Chondrocyte (in vitro differentiated cells): ENCODE measurements around the gene NOD2. TPM values are rescaled to one million over a fixed set of nuclear protein-coding genes. Genes with fewer than 3 reads are reported as not detected.

Experiments
- DNase-seq: peaks from one replicate; pipeline ENCODE4 v3.0.0; 2021; ENCODE audit warnings: mixed read lengths, low spot score
- H3K27ac Mint-ChIP-seq: one replicate; pipeline ENCODE4 v1.8.0; 2021; ENCODE audit warnings: mild to moderate bottlenecking, moderate library complexity, mixed read lengths; ENCODE audit not compliant: unreplicated experiment
- H3K27me3 Mint-ChIP-seq: 2 replicates; pipeline ENCODE4 v1.8.0; 2021; ENCODE audit warnings: low read depth, mixed read lengths
- H3K36me3 Mint-ChIP-seq: 2 replicates; pipeline ENCODE4 v1.8.0; 2021; ENCODE audit warnings: low read depth, mixed read lengths
- H3K4me1 Mint-ChIP-seq: 2 replicates; pipeline ENCODE4 v1.8.0; 2021; ENCODE audit warnings: low read depth, mild to moderate bottlenecking, mixed read lengths
- H3K4me3 Mint-ChIP-seq: one replicate; pipeline ENCODE4 v1.8.0; 2021; ENCODE audit warnings: mild to moderate bottlenecking, moderate library complexity, mixed read lengths; ENCODE audit not compliant: unreplicated experiment
- H3K9me3 Mint-ChIP-seq: 2 replicates; pipeline ENCODE4 v1.8.0; 2021; ENCODE audit warnings: low read depth, mixed read lengths
- total RNA-seq: library from RNA; stranded (reverse); gene quantifications from 3 replicates; pipeline ENCODE4 v1.2.1, GENCODE V29; 2021
- TF ChIP-seq, protein P1 (sequence below): fragments of 200-600 bp; sonication (generic); IDR thresholded peaks from 2 replicates; pipeline ENCODE4 v1.5.0; 2021; ENCODE audit warnings: antibody characterized with exemption, mild to moderate bottlenecking, moderate library complexity

Gene NOD2
- total RNA-seq, 1 donor from 2014 or later: 0.05 TPM

DNA sequence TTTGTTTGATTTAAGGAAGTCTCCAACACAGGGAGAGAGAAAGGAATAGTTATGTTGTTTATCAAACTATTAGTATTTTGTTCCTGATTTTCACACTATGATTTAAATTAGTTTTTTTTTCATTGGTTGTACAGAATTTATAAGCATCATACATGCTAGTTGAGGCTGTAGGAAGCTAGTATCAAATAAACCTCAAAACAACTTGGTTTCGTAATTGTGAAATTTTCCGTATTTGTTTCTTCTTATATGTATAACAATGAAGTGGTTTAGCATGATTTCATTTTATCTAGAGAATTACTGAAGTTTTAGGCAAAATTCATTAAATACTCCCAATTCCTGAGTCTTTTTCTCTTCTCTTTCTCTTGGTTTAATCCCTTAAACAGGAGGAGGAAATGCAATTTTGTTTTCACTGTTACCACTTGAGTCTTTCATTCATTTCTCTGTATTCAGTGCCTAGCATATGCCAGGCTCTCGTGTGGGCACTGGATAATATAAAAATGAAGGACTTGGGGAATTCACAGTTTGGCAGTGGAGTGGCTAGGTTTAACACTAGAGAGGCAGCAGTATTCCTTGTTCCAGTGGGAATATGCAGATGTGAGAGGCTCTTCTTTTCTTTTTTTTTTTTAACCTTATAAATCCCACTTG lies 50.3 kb downstream of the NOD2 start:
- Mint-ChIP-seq H3K27ac (peak overlapping the region; percentile 27), H3K4me3 (no peak overlapping the region), H3K36me3 (peaks cover 3% of the 10 kb centered on the region), H3K27me3 (peaks cover 2% of the 10 kb centered on the region), H3K4me1 (peaks cover 32% of the 10 kb centered on the region), H3K9me3 (no peaks in the 10 kb centered on the region)
- no peak for DNase-seq
- TF ChIP-seq, protein P1, sequence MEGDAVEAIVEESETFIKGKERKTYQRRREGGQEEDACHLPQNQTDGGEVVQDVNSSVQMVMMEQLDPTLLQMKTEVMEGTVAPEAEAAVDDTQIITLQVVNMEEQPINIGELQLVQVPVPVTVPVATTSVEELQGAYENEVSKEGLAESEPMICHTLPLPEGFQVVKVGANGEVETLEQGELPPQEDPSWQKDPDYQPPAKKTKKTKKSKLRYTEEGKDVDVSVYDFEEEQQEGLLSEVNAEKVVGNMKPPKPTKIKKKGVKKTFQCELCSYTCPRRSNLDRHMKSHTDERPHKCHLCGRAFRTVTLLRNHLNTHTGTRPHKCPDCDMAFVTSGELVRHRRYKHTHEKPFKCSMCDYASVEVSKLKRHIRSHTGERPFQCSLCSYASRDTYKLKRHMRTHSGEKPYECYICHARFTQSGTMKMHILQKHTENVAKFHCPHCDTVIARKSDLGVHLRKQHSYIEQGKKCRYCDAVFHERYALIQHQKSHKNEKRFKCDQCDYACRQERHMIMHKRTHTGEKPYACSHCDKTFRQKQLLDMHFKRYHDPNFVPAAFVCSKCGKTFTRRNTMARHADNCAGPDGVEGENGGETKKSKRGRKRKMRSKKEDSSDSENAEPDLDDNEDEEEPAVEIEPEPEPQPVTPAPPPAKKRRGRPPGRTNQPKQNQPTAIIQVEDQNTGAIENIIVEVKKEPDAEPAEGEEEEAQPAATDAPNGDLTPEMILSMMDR: no peak

DNA sequence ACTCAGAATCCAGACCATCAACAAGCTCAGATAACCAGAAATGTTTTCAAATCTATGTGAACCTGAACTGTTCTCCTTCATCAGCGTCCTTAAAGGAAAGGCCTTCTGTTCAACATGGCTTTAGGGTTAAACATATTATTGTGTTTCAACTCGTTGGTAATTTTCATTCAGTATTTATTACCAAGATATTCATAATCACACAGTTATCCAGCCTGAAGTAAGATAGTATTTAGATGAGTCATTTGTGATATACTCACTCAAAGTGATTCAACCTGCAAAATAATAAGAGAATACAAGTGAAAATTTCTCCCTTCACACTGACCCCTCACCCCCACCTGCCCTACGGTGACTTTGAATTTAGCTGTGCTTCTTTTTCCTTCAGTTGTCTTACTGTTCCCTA lies 51.5 kb downstream of the NOD2 start:
- peaks cover 7% of the 10 kb centered on the region for H3K36me3 Mint-ChIP-seq
- H3K4me1 Mint-ChIP-seq: peaks cover 32% of the 10 kb centered on the region
- peak overlapping the region; percentile 60 for H3K27ac Mint-ChIP-seq
- DNase-seq: no peak
- H3K27me3 Mint-ChIP-seq: no peaks in the 10 kb centered on the region
- H3K4me3 Mint-ChIP-seq: no peak overlapping the region
- TF ChIP-seq, protein P1: no peak
- H3K9me3 Mint-ChIP-seq: no peaks in the 10 kb centered on the region

DNA sequence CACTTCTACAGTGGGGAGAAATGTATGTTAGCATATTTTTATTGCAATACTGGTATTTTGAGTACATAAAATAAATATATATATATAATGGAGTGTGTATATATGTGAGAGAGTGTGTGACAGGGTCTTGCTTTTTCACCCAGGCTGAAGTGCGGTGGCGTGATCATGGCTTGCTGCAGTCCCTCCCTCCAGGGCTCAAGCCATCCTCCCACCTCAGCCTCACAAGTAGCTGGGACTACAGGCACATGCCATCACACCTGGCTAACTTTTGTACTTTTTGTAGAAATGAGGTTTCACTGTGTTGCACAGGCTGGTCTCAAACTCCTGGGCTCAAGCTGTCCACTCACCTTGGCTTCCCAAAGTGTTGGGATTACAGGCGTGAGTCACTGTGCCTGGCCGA lies 52.5 kb downstream of the NOD2 start:
- no peak overlapping the region for H3K27ac Mint-ChIP-seq
- H3K4me3 Mint-ChIP-seq: no peak overlapping the region
- H3K4me1 Mint-ChIP-seq: peaks cover 30% of the 10 kb centered on the region
- H3K27me3 Mint-ChIP-seq: no peaks in the 10 kb centered on the region
- H3K36me3 Mint-ChIP-seq: peaks cover 7% of the 10 kb centered on the region
- DNase-seq: no peak
- H3K9me3 Mint-ChIP-seq: no peaks in the 10 kb centered on the region
- TF ChIP-seq, protein P1: no peak

DNA sequence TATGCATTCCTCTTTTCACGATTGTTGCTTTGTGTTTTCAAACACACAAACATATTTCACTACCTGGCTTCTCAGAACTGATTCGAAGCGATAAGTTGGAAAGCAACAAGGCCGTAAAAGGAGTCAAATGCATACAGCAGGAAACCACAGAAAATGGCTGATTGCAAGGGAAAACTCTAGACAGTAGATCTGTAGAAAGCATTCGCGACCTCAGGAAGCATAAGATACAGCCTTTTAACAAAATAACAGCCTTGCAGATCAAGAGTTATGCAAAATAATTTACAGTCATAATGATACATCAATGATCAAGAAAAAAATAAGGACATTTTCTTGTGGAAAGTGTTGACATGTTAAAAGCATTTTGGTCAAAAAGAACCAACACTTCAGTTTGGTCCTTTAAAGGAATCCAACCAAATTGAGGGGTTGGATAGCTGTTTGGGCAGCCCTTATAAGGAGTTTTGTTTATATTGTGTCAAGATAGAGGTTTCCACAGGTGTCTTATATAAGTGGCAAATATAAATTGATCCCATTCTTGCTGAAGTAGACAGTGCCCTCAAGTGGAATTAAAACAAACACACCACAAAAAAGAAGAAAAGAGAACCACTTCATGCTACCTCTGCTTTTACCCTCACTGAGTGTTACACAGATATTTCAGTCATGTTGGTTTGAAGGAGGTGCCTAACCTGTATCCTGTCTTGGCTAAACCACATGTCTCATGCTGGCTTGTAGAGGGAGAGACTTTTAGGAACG lies 54.0 kb downstream of the NOD2 start:
- H3K36me3 Mint-ChIP-seq: peaks cover 11% of the 10 kb centered on the region
- H3K9me3 Mint-ChIP-seq: no peaks in the 10 kb centered on the region
- no peak for DNase-seq
- no peak overlapping the region for H3K27ac Mint-ChIP-seq
- H3K4me3 Mint-ChIP-seq: no peak overlapping the region
- TF ChIP-seq, protein P1: peak; percentile 68
- peaks cover 23% of the 10 kb centered on the region for H3K4me1 Mint-ChIP-seq
- H3K27me3 Mint-ChIP-seq: no peaks in the 10 kb centered on the region

DNA sequence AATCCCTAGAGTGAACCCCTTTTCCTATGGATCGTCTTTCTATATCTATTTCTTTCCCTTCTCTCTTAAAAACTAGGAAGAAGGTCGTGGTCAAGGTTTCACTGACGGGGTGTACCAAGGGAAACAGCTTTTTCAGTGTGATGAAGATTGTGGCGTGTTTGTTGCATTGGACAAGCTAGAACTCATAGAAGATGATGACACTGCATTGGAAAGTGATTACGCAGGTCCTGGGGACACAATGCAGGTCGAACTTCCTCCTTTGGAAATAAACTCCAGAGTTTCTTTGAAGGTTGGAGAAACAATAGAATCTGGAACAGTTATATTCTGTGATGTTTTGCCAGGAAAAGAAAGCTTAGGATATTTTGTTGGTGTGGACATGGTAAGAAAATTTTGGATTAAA lies 58.1 kb downstream of the NOD2 start:
- DNase-seq: no peak
- Mint-ChIP-seq H3K36me3 (peaks cover 17% of the 10 kb centered on the region), H3K27ac (no peak overlapping the region), H3K4me1 (no peaks in the 10 kb centered on the region), H3K9me3 (no peaks in the 10 kb centered on the region), H3K4me3 (no peak overlapping the region), H3K27me3 (no peaks in the 10 kb centered on the region)
- TF ChIP-seq, protein P1: no peak
